GM21825 (cell line): Measurements from ENCODE around the gene SCGN.

Source experiments
- ATAC-seq: cut with Tn5 transposase; IDR thresholded peaks from one replicate; pipeline ENCODE4 v1.9.1; 2021; ENCODE audit warnings: mild to moderate bottlenecking, moderate library complexity; ENCODE audit not compliant: unreplicated experiment

The SCGN gene, protein sequence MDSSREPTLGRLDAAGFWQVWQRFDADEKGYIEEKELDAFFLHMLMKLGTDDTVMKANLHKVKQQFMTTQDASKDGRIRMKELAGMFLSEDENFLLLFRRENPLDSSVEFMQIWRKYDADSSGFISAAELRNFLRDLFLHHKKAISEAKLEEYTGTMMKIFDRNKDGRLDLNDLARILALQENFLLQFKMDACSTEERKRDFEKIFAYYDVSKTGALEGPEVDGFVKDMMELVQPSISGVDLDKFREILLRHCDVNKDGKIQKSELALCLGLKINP

DNA sequence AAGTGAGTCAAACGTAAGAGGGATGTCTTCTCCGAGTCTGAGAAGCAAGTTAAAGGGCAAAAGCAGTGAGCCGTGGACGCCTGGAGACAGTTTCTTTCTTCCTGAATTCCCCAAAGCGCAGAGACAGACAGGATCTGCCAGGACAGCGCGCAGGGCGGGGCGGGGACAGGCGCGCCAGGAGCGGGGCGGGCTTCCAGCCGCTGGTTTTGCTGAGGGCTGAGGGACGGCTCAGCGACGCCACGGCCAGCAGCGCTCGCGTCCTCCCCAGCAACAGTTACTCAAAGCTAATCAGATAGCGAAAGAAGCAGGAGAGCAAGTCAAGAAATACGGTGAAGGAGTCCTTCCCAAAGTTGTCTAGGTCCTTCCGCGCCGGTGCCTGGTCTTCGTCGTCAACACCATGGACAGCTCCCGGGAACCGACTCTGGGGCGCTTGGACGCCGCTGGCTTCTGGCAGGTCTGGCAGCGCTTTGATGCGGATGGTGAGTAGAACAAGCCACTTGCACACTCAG is at the start of gene SCGN:
Gene SCGN, plus strand, starts transcription at position 209 of the 509 bp plus-strand sequence. Its CDS starts 189 bp downstream, at position 398.
- ATAC-seq, result no peak

DNA sequence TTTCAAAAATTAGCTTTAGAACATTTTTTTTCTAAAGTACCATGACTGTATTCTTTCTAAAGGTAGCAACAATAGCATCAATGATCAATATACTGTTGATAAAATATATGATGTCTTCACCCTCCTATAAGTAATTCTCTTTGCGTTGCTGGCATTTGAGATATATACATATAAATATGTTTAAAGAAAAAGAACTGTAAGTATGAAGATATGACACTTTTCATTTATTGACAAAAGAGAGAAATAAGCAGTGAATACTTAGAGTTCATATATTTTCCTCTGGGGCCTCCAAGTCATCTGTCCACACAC is 49.4 kb upstream of the SCGN start:
- ATAC-seq, result no peak

DNA sequence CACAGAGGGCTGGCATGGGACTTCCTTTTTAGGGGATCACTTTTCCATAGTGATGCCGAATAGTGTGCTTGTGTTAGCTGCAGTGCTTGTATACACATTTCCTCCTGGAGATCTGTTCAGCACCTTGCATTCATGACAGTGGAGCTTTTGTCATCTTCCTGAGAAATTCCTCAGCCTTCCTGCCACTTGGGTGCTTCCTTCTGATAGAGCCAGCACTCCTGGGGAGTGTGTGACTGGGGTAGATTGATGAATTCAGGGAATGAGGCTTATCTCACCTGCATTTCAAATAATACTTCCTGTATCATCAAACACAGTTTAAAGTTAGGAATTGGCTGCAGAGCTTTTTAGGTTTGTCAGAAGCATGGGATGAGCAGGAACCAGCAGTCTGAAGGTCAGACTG is 48.8 kb upstream of the SCGN start:
- ATAC-seq, result no peak

DNA sequence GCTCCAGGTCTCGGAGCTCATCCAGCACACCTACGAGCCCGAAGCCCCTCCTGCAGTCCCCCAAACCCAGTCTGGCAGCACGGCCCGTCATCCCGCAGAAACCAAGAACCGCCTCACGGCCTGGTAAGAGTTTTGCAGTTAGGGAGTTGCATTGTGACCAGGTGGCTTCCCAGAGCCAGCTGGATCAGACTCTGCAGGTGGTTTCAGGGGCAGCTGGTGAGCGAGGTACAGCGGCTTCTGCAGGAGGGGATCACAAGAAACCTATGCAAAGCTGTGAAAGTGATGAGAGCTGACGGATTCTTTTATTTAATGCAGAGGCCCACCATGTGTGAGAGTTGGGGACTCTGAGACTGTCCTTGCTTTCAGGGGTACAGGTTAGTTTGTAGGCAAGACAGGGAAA is 45.9 kb upstream of the SCGN start:
- no peak for ATAC-seq

DNA sequence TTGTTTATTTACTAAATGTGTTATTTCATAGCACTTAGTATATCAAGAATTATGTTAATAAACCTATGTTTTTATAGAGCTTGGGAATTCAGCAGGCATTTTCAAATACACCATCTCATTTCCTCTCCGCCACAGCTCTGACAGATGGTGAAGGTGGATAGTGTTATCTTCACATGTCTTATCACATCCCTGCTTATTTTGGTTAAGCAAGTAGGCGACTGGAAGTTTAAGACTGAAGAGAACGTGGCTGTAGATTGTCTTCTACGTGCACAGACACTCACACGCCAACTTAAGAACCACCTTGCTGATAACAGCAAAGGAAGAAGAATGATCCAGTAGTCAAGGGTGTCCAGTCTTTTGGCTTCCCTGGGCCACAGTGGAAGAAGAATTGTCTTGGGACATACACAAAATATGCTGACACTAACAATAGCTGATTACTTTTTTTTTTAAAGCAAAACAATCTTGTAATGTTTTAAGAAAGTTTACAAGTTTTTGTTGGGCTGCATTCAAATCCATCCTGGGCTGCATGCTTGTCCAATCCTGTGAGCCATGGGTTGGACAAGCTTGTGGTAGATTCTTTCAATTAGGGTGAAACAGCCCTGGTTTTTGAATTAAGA is 43.3 kb upstream of the SCGN start:
- no peak for ATAC-seq

DNA sequence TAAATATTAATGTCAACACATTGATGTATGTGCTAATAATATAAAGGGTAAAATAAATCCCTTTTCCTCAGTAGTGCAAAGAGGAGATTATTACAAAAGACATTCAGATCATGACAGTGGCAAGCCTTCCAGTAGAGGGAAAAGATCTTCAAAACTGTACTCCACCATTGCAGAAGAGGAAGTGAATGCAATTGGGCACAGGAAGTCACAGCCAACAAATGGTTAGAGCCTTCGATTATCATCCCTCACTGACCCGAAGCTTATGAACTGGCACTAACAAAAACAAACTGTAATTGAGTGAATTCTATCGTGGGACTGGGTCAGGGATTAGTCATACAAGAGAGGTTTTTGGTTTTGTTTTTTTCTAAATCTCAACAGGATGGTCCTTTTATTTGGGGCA is 39.3 kb upstream of the SCGN start:
- ATAC-seq, result no peak

DNA sequence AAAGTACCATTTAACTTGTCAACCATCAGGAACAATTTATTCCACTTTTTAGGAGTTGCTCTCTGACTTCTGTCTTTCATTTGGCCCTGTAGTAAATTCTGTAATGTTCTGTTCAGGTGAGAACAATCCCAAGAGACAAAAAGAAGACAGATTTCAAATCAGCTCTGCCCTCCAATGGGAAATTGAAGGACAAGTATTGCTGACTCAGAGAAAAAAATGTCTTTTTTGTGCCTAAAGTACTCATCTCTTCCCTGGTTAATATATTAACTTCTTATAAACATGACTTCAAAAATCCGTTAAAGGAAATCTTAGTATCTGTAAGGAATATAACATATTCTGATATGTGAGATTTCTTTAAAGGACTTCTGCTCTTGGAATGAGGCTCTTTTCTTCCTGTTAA is 38.6 kb upstream of the SCGN start:
- no peak for ATAC-seq

DNA sequence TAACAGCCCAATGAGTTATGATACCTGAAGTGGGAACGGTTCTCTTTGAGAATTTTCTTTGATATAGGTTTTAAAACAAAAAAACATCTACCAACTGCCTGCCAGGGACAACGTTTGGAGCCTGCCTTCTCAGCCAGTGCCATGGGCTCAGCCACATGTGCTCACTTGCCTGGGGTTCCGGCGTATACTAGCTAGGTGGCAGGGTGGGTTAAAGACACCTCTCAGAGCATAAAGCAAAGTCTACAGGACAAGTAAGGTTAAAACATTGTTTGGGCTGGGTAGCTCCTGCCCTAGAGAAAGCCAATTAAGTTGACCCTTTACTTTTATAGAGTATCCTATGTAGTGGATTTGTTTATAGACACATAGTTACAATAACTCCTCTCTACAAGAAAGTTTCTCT is 38.0 kb upstream of the SCGN start:
- ATAC-seq, result no peak

DNA sequence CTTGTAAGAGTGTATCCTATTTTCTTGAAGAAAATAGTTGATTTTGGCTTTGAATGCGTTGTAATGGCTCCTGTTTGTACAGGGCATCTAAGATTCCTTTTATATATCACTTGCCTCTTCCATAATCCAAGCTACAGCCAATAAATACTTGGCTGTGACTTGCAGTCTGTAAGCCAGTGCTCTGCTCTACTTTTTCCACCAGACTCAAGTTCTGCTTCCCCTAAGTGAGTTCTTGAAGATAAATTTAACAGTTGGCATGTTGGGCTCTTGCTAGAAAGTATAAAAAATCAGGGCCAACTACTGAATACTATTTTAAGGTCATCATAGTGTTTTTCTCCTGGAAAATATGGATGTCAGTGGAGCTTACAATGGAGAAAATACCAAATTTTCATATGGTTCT is 36.5 kb upstream of the SCGN start:
- ATAC-seq, result no peak

DNA sequence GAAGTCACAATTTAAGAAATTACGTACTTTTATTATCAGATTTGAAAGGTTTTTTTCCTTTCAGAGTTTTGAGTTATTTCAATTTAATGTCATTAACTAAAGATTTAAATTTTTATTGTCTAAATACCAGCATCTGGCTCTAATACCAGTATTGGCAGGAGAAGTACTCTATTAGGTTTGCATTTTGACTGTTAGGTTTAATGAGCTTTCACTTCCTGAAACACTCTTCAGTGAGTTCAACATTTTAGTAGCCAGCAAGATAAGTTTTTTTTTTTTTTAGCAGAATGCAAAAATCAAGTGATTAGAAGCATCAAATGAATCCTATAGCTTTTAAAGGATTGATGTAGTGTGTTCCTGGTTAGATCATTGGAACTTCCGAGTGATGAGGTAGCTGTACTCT is 34.0 kb upstream of the SCGN start:
- ATAC-seq, result no peak

DNA sequence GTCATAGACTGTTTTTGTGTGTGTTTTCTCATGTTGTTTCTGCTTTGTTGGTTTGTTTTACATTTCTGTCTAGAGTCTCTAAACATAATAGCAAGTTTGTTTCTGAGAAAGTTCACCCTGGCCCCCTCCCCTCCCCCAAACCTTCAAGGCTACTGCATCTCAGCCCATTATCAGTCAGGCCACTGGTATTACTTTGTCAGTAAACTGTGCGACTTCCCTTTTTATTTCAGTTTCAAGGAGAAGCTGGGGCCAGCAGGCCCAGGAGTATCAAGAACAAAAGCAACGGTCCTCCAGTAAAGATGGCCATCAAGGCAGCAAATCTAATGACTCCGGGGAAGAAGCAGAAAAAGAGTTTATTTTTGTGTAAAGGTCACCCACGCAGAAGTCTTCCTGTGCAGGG is 32.8 kb upstream of the SCGN start:
- ATAC-seq, result no peak

DNA sequence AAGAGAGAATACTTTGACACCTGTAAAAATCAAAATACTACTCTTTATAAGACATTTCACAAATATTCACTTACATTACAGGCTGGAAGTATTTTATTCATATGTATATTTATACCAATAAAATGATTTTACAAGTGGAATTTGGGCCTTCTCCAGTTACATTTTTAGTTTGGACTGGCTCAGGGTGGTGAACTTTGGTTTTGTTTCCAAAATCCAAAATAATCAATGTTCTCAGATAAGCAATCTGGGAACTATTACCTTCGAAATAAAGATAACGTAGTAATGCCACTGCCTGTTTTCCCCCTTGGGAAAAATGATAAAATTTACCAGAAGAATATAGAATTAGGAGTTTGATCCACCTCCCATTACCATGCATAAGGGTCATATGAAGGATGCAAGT is 31.6 kb upstream of the SCGN start:
- ATAC-seq, result no peak

DNA sequence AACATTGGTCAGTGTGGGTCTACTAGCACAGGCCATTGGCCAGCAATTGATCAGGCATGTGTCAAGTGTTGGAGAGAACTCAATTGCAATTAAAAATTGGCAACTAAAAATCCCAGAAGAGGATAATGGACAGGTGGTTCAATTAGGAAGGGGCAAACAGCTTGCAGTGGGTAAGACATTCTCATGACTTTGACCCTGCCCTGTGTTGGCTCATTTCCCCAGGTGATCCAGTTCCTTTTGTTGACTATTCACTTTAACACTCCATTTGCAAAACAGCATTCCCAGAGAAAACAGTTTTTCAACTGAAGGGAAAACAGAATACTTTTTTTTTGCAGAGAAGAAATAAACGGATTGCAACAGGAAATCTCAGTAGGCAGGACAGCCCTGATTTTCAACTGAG is 28.9 kb upstream of the SCGN start:
- no peak for ATAC-seq

DNA sequence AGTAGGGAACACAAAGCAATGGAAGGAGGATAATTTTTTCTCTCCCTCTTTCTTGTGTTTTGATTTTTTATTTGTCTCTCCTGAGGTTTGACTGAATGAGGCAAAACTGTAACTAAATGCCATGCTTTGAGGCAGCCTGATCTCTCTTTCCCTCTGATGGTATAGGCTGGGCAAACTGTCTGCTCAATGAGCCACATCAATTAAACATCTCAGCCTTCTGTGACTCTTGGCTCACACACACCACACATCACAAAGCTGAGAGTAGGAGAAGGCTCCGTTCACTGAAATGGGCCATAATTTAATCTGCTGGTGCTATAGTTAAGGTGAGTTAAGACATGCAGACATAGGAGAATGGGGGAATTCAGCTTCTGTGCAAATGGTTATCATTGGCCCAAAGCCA is 28.1 kb upstream of the SCGN start:
- no peak for ATAC-seq

DNA sequence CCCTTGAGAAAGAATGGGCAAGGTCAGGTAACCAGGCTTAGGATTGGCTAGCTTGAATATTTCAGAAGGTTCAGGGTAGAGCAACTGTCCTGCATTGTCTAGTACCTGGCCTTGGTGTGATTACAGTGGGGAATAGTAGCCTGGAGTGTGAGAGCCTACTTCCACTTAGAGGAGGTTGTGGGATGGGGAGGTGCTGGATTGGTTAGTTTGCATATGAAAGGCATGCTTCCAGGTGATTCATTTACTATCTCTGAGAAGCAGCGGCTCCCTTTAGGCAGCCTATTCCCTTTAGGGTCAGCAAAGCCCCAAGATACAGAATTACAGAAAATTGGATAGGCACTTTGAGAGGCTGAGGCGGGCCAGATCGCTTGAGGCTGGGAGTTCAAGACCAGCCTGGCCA is 25.0 kb upstream of the SCGN start:
- no peak for ATAC-seq

DNA sequence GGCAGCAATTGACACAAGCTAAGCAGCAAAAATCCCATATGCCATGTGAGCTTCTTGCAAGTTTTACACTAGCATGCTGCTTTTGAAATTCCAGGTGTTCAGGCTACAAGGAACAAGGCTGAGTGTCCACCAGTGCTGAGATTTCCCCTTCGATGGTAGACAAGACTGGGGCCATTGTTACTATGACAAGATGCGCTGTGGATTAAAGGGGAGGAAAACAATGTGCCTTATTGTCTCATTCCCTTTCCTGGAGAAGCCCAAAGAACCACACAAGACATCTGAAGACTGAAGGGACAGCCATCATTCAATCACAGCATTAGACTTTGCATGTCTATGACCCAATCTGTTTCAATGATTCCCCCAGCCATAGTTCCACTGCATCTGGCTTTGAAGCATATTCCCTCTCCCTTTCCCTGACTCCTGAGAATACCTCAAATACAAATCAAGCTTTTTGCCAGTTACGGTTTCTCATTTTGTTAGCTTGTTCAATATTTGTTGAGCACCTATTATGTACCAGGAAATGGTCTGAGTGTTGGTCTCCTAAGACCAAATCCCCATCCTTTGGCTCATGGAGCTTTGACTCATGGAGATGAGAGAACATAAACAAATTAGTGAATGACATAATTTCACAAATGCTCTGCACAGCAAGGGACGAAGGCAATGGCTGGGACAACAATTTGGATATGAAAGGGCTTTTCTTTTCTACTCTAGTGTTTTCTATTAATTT is 23.4 kb upstream of the SCGN start:
- no peak for ATAC-seq

DNA sequence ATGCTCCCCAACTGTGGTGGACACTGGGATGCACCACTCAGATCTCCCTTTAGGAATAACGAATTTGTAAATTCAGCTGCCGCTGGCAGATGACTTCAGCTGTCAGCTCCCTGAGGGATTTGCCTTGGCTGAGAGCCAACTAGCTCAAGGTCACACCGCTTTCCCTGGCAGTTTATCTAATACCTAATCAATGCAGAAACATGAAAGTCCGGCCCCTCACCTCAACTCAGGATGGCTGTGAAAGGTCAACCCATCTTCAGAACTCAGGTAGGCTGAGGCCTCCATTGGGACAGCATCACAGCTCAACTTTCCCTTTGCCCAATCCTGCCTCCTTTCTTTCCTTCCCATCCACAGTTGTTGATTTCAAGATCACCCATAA is 22.8 kb upstream of the SCGN start:
- ATAC-seq, result no peak

DNA sequence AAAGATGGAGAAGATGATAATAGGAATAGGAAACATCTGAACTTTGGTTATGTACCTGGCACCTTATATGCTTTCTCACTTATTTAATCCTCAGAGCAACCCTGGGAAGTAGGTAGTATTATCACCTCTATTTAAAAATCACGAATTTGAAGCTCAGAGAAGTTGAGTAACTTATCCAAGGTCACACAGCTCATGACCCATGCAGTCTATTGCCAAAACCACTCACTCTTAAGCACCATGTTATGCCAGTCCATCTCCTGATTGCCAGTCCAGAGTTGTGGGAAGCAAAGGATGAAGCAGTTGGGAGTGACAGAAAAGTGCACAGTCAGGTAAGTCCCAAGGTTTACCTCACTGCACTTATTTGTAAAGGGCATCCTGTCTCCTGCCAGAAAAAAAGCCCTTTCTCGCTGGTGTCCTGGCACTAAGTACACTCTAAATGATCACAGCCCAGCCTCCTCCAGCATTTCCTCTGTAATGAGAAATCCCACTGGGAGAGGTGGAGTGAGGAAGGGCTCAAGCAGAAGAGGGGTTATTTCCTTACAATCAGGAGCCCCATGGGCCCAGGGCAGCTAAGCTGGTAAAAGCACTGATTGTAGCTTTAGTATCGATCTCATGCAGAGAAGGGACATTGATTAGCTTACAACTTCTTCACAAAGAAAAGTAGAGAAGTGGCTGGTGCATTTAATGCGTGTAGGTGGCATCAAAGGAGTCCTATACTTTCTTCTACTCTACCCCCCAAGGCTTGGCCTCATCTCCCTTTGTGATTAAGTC is 21.3 kb upstream of the SCGN start:
- no peak for ATAC-seq

DNA sequence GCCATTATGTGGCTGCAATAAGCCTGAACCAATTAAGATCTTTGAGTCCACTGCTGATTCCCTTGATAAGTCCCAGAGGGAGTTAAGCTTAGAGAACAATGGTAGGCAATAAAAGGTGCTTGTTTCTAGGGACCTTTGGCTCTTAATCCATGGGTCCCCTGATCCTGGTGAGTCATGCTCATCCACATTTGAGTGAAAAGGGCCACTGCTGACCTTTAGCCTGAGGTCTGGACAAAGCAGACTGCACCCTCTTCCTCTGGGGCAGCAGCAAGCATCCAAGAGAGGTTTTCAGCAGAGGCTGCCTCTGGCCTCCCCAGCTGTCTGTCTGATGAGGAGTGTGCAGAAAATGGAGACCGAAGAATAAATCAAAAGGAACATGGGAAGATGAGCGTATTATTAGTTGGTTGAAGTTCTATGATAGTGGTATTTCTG is 16.1 kb upstream of the SCGN start:
- ATAC-seq, result no peak

DNA sequence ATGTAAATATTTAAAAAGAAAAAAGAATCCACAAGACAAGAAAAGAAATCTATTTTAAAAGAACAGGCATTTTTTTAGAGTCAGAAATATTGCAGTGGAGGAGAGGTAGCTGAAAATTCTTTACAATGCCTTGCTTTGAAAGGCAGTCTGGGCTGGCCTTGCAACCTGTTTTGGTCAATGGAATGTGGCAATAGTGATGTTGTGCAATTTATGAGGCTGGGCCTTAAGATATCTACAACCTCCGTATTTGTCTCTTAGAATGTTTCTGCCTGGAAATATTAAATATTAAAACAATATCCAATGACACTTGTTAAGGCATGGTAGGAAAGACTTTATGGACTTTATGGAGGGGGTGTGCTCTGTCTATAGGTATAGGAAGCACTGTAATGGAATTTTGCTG is 14.8 kb upstream of the SCGN start:
- no peak for ATAC-seq

DNA sequence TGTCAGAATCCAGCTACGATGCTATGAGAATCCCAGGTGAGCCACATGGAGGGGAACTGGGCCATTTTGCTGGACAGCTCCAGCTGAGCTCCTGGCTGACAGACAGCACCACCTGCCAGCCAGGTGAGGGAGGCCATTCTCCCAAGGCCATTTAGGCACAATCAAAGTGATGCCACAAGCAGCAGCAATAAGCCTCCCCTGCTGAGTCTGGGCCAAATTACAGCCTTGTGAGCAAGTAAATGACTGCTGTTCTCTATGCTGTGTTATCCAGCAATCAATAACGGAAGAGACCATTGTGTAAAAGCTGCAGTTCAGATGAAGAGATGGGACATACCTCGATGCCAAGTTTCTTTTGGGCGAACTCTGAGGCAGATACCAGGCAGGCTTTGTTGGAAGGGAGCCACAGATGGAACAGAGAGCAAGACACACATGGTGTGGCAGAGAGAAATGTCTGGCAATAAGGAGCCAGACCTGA is 14.0 kb upstream of the SCGN start:
- ATAC-seq, result no peak
